ENCODE data around the gene IFT20. TPM values are rescaled to one million over a fixed set of nuclear protein-coding genes. Genes with fewer than 3 reads are reported as not detected.
A peak's percentile ranks its signal among the peaks of the same experiment; 100 is the strongest.

Gene IFT20
- total RNA-seq, 2 experiments from 2014 or later = 17.0 to 21.4 TPM

DNA sequence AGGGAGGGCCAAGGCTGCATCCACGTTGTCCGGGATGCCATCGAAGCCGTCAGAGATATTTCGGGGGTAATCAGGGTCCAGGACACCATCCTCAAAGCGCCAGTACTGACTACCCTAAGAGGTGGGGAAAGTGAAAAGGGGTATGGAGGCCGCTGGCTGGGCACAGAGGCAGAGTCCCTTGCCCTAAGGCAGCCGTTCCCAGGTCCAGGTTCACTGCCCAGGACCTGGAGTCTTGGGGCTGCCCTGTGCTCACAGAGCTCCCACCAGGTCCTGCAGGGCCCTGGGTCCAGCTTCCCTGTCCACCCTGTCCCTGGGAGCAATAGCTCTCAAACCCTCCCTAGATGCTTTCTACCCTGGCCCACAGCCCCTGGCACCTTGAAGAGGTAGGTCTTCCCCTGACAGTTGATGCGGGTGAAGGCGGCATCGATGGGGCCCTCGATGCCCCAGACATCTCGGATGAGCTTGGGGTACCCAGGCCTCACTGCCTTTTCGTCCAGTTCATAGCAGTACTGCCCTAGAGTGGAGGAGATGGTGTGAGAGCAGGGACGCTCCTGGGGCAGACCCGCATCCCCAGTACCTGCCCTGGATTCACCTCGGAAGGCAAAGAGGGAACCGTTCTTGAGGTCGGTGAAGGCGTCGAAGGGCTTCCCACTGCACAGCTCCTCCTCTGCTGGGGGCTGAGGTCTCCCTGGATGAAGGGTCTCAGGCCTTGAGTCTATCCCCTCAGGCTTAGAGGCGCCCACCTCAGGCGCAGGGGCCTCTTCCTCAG, 33.8 kb upstream of the IFT20 start:
- H3K27ac Mint-ChIP-seq = no peak overlapping the region
- H3K4me3 Mint-ChIP-seq = no peak overlapping the region
- H3K36me3 Mint-ChIP-seq = peaks cover 8% of the 10 kb centered on the region
- no peak for DNase-seq
- no peaks in the 10 kb centered on the region for H3K27me3 Mint-ChIP-seq
- H3K9me3 Mint-ChIP-seq = no peaks in the 10 kb centered on the region
- peaks cover 22% of the 10 kb centered on the region for H3K4me1 Mint-ChIP-seq

DNA sequence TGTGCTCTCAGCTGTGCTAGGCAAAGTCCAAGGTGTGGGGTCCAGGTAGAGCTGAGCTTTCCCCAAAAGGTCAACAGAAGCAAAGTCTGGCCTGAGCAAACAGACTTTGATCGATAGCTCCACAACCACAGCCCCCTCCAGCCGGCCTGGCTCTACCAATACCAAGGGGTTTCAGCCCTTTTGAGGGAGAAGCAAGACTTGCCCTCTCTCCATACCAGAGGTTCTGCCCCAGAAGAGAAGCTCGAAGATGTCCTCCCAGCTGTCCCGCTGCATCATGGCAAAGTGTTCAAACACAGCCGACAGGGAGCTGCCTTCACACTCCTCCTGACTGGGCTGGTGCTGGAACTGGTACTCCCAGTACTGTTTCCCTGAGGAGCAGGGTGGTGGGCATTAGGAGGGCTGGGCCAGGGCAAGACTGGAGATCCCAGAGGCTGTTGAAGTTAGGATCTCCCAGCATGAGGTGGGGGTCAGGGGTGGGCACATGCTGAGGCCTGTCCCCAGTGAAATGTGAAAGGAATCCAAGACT, 33.1 kb upstream of the IFT20 start:
- Mint-ChIP-seq H3K27ac (no peak overlapping the region), H3K36me3 (peaks cover 5% of the 10 kb centered on the region), H3K27me3 (no peaks in the 10 kb centered on the region), H3K4me3 (no peak overlapping the region), H3K4me1 (peaks cover 18% of the 10 kb centered on the region), H3K9me3 (no peaks in the 10 kb centered on the region)
- DNase-seq = no peak

DNA sequence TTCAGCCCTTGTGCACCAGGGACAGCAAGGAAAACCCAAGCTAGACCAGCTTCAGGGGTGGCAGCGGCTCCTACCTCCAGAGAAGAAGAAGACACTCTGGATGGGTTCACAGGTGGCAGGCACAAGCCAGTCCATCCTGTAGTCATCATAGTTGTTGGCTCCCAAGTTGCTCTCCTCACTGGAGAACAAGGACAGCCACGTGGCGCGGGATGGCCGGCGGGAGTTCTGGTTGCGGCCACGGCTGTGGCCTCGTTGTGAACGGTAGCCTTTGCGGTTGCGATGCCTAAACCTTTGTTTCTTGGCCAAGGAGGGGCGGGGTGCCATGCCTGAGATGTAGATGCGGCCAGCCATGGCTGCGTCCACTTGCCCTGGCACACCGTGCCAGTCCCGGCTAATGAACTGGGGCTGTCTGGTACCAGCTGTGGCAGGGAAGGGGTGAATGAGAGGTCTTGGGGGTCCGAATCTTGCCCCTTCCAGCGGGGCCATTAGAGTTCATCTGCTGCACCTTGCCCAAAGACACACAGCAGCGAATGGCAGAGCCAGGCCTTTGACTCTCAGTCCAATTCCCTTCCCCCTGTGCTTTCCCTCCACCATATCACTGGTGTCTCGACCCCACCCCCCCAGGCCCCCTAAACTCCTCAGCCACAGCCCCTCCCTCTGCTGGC, 32.5 kb upstream of the IFT20 start:
- no peak for DNase-seq
- H3K4me3 Mint-ChIP-seq = no peak overlapping the region
- no peaks in the 10 kb centered on the region for H3K9me3 Mint-ChIP-seq
- H3K4me1 Mint-ChIP-seq = peaks cover 12% of the 10 kb centered on the region
- no peaks in the 10 kb centered on the region for H3K27me3 Mint-ChIP-seq
- H3K36me3 Mint-ChIP-seq = no peaks in the 10 kb centered on the region
- H3K27ac Mint-ChIP-seq = no peak overlapping the region

DNA sequence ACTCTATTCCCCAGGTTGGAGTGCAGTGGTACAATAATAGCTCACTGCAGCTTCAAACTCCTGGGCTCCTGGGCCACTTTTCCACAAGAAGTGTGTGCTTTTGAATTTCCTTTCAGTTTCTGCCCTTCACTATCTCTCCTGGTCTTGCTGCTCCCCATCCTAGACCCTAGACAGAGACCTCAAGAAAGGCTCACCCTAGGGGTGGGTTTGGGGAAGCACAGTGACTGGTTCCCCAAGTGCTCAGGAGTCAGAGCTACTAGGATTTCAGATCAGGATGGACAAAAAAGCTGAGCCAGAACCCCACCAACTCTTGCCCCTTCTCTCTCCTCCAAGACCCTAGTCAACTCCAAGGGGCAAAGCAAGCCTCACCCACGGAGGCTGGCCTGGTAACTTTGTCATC, 31.3 kb upstream of the IFT20 start:
- Mint-ChIP-seq H3K27ac (peak overlapping the region; percentile 49), H3K4me1 (peaks cover 11% of the 10 kb centered on the region), H3K27me3 (no peaks in the 10 kb centered on the region), H3K4me3 (no peak overlapping the region), H3K9me3 (no peaks in the 10 kb centered on the region), H3K36me3 (no peaks in the 10 kb centered on the region)
- DNase-seq = no peak

DNA sequence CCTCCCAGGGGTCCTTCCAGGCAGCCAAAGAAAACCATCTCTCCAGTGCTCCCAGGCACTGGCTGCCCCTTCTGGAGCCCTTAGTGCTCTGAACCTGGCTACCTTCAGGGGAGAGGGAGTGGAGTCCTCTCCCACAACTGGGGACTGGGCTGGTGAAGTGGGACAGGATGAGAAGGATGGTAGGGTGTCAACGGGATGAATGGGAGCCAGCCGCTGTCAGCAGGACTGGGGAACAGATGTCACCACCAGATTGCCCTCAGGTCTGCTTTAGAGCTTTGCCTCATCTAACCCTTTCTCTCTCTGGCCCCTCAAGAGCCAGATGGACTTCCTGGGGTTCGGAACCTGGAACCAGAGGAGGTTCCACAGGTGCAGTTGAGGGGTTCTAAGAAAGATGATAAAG, 30.2 kb upstream of the IFT20 start:
- no peak overlapping the region for H3K4me3 Mint-ChIP-seq
- H3K36me3 Mint-ChIP-seq = peaks cover 2% of the 10 kb centered on the region
- DNase-seq = no peak
- H3K27ac Mint-ChIP-seq = no peak overlapping the region
- H3K27me3 Mint-ChIP-seq = no peaks in the 10 kb centered on the region
- H3K9me3 Mint-ChIP-seq = no peaks in the 10 kb centered on the region
- peaks cover 4% of the 10 kb centered on the region for H3K4me1 Mint-ChIP-seq

DNA sequence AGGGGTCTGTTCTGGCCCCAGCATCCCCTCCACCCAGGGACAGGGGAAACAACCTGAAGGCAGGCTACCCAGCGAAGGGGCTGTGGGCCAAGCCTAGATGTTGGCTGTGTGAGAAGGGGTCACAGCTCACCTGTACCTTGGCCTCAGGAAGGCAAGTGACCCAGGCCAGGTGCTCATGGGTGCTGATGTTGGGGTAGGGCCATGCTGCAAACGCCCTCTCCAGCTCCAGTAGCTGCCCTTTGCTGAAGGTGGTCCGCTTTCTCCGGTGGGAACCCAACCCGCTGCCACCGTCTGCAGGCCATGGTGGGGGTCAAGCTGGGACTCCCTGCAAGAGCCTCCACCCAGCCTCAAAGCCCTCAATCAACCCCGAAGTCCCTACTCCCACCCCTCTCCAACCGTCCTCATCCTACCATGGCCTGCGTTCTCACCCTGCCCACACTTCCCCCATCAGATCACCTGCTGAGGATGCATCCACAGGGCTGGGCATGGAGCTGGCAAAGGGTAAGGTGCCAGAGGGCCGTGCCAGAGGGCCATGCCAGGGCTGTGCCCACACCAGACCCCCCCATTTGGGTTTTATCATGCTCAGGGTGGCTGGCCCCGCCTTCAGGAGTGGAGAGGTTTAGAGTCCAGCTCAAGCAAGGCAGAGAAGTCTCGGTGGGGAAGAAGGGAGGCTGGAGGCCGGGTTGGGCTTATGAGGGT, 29.5 kb upstream of the IFT20 start, which contains the start of gene SEBOX:
Gene SEBOX, minus strand, starts transcription at position 535 of the 699 bp plus-strand sequence. Its CDS starts 48 bp downstream, at position 487.
- H3K9me3 Mint-ChIP-seq = no peaks in the 10 kb centered on the region
- no peak within 1 kb of the TSS for H3K4me3 Mint-ChIP-seq
- H3K36me3 Mint-ChIP-seq = peaks cover 2% of the 10 kb centered on the region
- H3K27me3 Mint-ChIP-seq = no peaks in the 10 kb centered on the region
- H3K27ac Mint-ChIP-seq = no peak within 1 kb of the TSS
- H3K4me1 Mint-ChIP-seq = no peaks in the 10 kb centered on the region
- DNase-seq = no peak

DNA sequence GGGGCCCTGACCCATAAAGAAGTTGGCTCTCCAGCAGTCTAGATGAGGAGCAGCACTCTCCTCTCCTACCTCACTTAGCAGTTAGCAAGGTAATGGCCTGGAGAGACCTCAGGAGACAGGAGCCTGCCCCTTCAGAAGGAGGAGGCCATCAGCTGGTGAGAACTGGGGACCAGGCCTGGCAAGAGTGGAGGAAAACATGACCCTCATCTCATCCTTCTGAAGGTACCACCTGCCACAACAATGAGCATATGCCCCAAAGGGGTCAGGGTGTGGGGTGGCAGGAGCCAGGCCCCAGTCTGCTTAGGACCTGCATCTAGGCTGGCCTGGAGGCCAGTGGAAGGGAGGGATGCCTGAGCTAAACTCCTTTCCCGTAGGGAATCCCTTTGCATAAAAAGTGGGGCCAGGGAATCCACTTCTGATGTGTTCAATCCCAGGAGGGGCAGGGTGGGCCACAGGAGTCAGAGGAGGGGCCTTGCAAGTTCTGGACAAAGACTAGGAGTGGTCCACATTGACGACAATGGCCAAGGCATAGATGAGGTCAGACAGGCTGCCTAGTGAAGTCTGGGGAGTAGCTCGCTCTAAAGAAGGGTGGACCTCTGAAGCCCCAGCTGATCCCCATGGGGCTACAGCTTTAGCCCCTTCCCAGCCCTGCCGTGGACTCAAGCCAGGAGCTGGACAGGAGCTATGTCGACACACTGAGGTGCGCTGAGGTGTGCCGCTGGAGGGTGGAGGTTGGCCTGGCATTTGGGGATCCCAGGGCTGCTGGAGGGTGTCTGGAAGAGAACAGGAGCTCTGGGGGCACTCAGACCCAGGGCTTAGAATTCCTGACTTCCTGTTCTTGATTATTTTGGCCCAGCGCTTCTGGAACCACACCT, 28.7 kb upstream of the IFT20 start:
- peaks cover 2% of the 10 kb centered on the region for H3K36me3 Mint-ChIP-seq
- no peaks in the 10 kb centered on the region for H3K27me3 Mint-ChIP-seq
- peaks cover 3% of the 10 kb centered on the region for H3K4me1 Mint-ChIP-seq
- DNase-seq = no peak
- H3K4me3 Mint-ChIP-seq = no peak overlapping the region
- H3K27ac Mint-ChIP-seq = no peak overlapping the region
- no peaks in the 10 kb centered on the region for H3K9me3 Mint-ChIP-seq

DNA sequence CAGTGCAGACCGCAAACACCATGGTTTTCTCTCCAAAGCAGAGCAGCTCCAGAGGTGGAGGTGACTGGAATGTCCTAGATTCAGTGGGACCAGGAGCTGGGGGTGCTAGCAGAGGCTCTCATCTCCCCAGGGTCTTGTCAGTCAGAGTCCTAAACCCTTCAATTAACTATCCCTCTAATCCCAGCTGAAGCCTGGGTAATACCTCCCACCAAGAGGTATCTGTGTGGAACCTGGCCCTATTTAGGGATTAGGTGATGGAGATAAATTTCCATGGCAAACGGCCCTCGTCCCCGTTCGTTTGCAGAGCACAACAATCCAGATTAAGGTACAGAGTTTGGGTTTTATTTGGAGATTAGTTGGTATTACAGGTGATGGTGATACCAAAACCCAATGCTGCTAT, 27.9 kb upstream of the IFT20 start:
- H3K27ac Mint-ChIP-seq = no peak overlapping the region
- peaks cover 6% of the 10 kb centered on the region for H3K4me1 Mint-ChIP-seq
- DNase-seq = no peak
- H3K27me3 Mint-ChIP-seq = no peaks in the 10 kb centered on the region
- H3K4me3 Mint-ChIP-seq = no peak overlapping the region
- no peaks in the 10 kb centered on the region for H3K9me3 Mint-ChIP-seq
- H3K36me3 Mint-ChIP-seq = peaks cover 2% of the 10 kb centered on the region

DNA sequence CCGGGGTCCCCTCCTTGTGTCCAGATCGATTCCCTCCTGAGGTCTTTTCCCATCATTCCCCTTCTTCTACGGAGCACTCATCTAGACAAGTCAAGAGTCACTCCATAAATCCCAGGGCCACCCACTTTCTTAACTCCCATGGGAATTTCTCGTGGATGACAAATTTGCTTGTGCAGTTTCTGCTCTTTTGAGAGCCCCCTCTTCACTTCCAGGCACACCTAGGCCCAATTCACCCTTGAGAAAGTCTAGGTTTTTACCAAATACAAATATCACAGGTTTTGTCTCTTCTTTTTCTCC, 22.6 kb upstream of the IFT20 start:
- Mint-ChIP-seq H3K4me3 (peak overlapping the region; percentile 88), H3K27me3 (no peaks in the 10 kb centered on the region), H3K4me1 (peaks cover 29% of the 10 kb centered on the region), H3K36me3 (peaks cover 12% of the 10 kb centered on the region), H3K9me3 (no peaks in the 10 kb centered on the region), H3K27ac (peak overlapping the region; percentile 89)
- no peak for DNase-seq

DNA sequence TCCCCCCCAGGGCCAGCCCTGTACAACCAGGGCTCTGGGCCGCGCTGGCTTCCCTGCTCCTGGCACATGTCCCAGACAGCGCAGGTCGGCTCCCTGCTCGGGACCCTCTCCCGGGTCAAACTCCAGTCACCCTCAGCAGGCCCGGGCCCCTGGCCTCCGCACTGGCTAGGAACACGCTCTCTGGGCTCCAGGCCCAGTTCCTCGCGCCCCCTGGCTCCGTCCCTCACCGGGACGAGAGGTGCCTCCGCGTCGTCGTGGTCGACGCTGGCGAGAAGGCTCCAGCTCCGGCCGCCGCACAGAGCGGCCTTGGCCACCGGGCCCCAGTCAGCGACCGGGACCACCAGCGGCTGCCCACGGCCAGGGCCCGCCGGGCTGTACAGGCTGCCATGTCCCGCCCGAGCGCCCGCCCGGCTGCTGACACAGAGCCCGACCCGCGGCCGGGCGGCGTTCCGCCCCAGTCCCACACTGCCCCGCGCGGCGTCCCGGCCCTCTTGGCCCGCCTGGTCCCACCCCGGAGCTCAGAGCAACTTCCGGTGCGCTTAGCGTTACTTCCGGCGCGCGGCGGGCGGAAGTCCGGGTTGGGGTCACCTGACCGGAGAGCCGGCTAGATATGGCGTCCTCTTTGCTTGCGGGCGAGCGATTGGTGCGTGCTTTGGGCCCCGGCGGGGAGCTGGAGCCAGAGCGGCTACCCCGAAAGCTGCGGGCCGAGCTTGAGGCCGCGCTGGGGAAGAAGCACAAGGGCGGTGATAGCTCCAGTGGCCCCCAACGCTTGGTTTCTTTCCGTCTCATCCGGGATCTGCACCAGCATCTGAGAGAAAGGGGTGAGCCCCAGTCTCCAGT, 22.0 kb upstream of the IFT20 start, which contains the start of gene POLDIP2:
Gene POLDIP2, minus strand, starts transcription at position 467 of the 840 bp plus-strand sequence. Its CDS starts 79 bp downstream, at position 388.
- Mint-ChIP-seq H3K4me1 (peaks cover 29% of the 10 kb centered on the region), H3K27ac (peak within 1 kb of the TSS; percentile 89), H3K36me3 (peaks cover 13% of the 10 kb centered on the region), H3K4me3 (peak within 1 kb of the TSS; percentile 88), H3K27me3 (no peaks in the 10 kb centered on the region), H3K9me3 (no peaks in the 10 kb centered on the region)
- DNase-seq = peak; percentile 98

DNA sequence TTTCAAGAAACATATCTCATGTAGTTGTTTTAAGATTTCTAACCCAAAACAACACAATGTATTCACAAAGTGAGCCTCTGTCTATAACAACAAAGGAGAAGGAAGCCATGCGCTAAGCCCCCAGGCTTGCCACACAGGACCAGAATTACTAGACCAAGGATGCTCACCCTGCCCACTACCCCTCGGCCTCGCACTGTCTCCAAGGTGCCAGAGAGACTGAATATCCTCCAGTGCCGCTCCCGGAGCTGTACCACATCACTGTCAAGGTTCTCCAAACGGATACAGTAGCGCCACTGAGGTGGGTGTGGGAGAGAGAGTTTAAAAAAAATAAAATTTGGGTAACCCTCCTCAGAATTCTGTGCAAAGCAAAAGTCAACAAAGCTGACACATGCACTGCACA, 15.0 kb upstream of the IFT20 start:
- no peak overlapping the region for H3K27ac Mint-ChIP-seq
- peaks cover 21% of the 10 kb centered on the region for H3K36me3 Mint-ChIP-seq
- H3K4me3 Mint-ChIP-seq = no peak overlapping the region
- no peak for DNase-seq
- no peaks in the 10 kb centered on the region for H3K9me3 Mint-ChIP-seq
- no peaks in the 10 kb centered on the region for H3K27me3 Mint-ChIP-seq
- H3K4me1 Mint-ChIP-seq = peaks cover 9% of the 10 kb centered on the region

DNA sequence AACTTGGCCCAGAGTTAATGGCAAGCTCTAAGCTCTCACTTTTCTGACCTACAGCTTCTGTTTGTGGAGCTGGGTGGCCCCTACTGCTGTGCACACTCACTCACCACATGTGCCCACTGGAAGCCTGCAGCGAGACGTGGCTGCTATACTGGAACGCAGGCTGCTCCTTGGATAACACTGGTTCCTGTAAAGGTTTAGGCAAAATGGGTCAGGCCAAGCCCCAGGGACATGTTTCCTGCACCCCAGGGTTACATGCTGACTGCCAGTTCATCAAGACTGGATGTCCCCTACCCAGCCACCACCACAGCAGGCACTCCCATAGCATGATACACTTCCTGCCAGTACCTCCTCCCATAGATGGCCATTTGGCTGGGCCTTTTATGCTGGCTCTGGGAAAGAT, 13.7 kb upstream of the IFT20 start:
- H3K36me3 Mint-ChIP-seq = peaks cover 24% of the 10 kb centered on the region
- H3K4me1 Mint-ChIP-seq = no peaks in the 10 kb centered on the region
- no peak overlapping the region for H3K27ac Mint-ChIP-seq
- H3K4me3 Mint-ChIP-seq = no peak overlapping the region
- no peak for DNase-seq
- no peaks in the 10 kb centered on the region for H3K27me3 Mint-ChIP-seq
- no peaks in the 10 kb centered on the region for H3K9me3 Mint-ChIP-seq

DNA sequence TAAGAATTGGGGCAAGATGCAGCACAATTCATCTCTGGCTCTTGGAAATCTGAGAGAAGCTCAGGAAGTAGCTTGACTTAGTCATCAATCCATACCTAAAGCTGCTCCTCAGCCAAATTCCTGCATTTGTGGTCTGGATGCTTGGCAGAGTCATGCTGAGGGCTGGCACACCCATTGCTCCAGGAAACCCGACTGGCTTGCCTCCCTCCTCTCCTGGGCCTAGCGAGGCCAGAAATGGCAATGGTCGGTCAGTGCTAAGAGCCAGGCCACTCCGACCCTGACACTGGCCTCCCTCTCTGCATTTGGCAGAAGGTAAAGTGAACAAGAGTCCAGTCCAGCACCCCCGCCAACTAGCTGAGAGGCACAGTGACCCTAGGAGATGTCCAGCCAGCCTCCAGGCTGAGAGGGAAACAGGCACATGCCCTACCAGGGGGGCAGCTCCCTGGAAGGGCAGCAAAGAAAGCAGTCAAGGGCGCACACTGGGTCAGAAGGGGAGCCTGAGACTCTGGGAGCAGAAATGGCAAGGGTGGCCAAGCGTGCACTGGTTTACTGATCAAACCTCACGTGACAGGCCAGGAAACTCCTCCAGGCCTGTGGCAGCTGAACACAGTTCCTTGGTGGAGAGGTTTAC, 12.1 kb upstream of the IFT20 start:
- DNase-seq = no peak
- no peaks in the 10 kb centered on the region for H3K27me3 Mint-ChIP-seq
- peaks cover 3% of the 10 kb centered on the region for H3K4me1 Mint-ChIP-seq
- H3K36me3 Mint-ChIP-seq = peaks cover 22% of the 10 kb centered on the region
- H3K27ac Mint-ChIP-seq = no peak overlapping the region
- no peak overlapping the region for H3K4me3 Mint-ChIP-seq
- H3K9me3 Mint-ChIP-seq = no peaks in the 10 kb centered on the region

Data from activated naive CD8-positive, alpha-beta T cell treated with anti-CD3 and anti-CD28 coated beads for 36 hours (primary cell).